GM12878 (cell line): ENCODE measurements around the gene UNK. TPM values are rescaled to one million over a fixed set of nuclear protein-coding genes. Genes with fewer than 3 reads are reported as not detected.

Experiments
- ATAC-seq: fragments of 200-7000 bp; cut with Tn5 transposase; 3 replicates; pipeline ENCODE4 v1.9.1; 2020; ENCODE audit warnings: mild to moderate bottlenecking, moderate library complexity
- BruUV-seq: library from RNA; stranded (reverse); fragments of 400-500 nt; replicated peaks from 2 replicates; lab custom pipeline; 2021; lab: Mats Ljungman, UMichigan
- CTCF ChIA-PET: fragments of 300-600 bp; sonication (Branson Sonifier 250); formaldehyde crosslinking; extraction: SDS; loops from one replicate; lab custom pipeline; 2021; ENCODE audit warnings: inconsistent platforms; lab: Yijun Ruan, JAX
- POLR2A ChIA-PET: fragments of 350-600 bp; formaldehyde crosslinking; extraction: SDS; loops from one replicate; lab custom pipeline; 2021; ENCODE audit warnings: inconsistent platforms; lab: Charles Lee
- RAD21 ChIA-PET: fragments of 300-600 bp; sonication (Branson Sonifier 250); formaldehyde crosslinking; loops from one replicate; lab custom pipeline; 2023; ENCODE audit warnings: antibody characterized with exemption; ENCODE audit not compliant: unreplicated experiment; lab: Charles Lee
- SMC1A ChIA-PET: fragments of 300-600 bp; sonication (Branson Sonifier 250); formaldehyde crosslinking; loops from one replicate; lab custom pipeline; 2023; ENCODE audit not compliant: unreplicated experiment, uncharacterized antibody; lab: Charles Lee
- DNase-seq: peaks from one replicate; pipeline ENCODE4 v3.0.0-alpha.2; 2011; ENCODE audit warnings: low read depth, low spot score
- FAIRE-seq: peaks from 3 replicates; lab custom pipeline; 2011; peaks lifted over from hg19 to GRCh38; lab: Jason Lieb, UNC
- H2AFZ ChIP-seq: 2 replicates; pipeline ENCODE4 v1.6.0; 2011; ENCODE audit warnings: low read depth, low read length, control low read depth; ENCODE audit not compliant: control insufficient read depth
- H3K27ac ChIP-seq: 2 replicates; pipeline ENCODE4 v1.5.1; 2011; ENCODE audit warnings: control low read depth; ENCODE audit not compliant: control insufficient read depth, insufficient read depth
- H3K27me3 ChIP-seq, 2 experiments: replicated peaks in 1 of 2; 2 replicates each; pipeline versions ENCODE4 v1.6.0 to v1.6.1; 2011; ENCODE audit warnings: low read length in 1 of 2; ENCODE audit not compliant: control insufficient read depth in 2 of 2, insufficient read depth in 2 of 2
- H3K36me3 ChIP-seq, 2 experiments: 2 replicates each; pipeline ENCODE4 v1.5.1; 2011; ENCODE audit warnings: low read length in 1 of 2; ENCODE audit not compliant: control insufficient read depth in 2 of 2, insufficient read depth in 2 of 2
- H3K4me1 ChIP-seq: 2 replicates; pipeline ENCODE4 v1.6.1; 2011; ENCODE audit warnings: mild to moderate bottlenecking, low read length, moderate library complexity, mixed read lengths; ENCODE audit not compliant: control insufficient read depth, insufficient read depth
- H3K4me2 ChIP-seq: 2 replicates; pipeline ENCODE4 v1.6.0; 2011; ENCODE audit warnings: control low read depth; ENCODE audit not compliant: control insufficient read depth, insufficient read depth
- H3K4me3 ChIP-seq: fragments of 200-600 bp; sonication (generic); 2 replicates; pipeline ENCODE4 v1.5.1; 2016
- H3K79me2 ChIP-seq: 2 replicates; pipeline ENCODE4 v1.6.0; 2011; ENCODE audit warnings: low read length; ENCODE audit not compliant: control insufficient read depth, insufficient read depth
- H3K9ac ChIP-seq: 2 replicates; pipeline ENCODE4 v1.8.0; 2011; ENCODE audit warnings: low read length, control low read depth, mixed read lengths; ENCODE audit not compliant: control insufficient read depth, insufficient read depth
- H3K9me3 ChIP-seq: replicated peaks from 3 replicates; pipeline ENCODE4 v1.5.1; 2011; ENCODE audit warnings: mild to moderate bottlenecking, low read length; ENCODE audit not compliant: control insufficient read depth, insufficient read depth
- H4K20me1 ChIP-seq: 2 replicates; pipeline ENCODE4 v1.6.0; 2011; ENCODE audit not compliant: control insufficient read depth, insufficient read depth
- BCL11A ChIP-seq: IDR thresholded peaks from 2 replicates; pipeline ENCODE4 v1.6.1; 2011; ENCODE audit warnings: low read depth, low read length
- EP300 ChIP-seq, 2 experiments: fragments of 150-350 bp in 1 of 2; IDR thresholded peaks; 2 replicates each; pipeline ENCODE4 v1.6.1; 2011 to 2012; ENCODE audit warnings: low read depth in 2 of 2, low read length in 2 of 2, borderline replicate concordance in 1 of 2, improper control_type of control experiment in 1 of 2, inconsistent platforms in 1 of 2; ENCODE audit not compliant: control insufficient read depth in 1 of 2
- POLR2AphosphoS2 ChIP-seq: IDR thresholded peaks from 2 replicates; pipeline ENCODE4 v1.6.1; 2011; ENCODE audit warnings: low read depth, mild to moderate bottlenecking, low read length, improper control_type of control experiment, moderate library complexity
- RFX5 ChIP-seq: IDR thresholded peaks from 2 replicates; pipeline ENCODE4 v1.6.1; 2011; ENCODE audit warnings: low read depth, low read length, improper control_type of control experiment
- STAT3 ChIP-seq: IDR thresholded peaks from 2 replicates; pipeline ENCODE4 v1.6.1; 2011; ENCODE audit warnings: low read depth, low read length, improper control_type of control experiment
- TCF3 ChIP-seq: IDR thresholded peaks from 2 replicates; pipeline ENCODE4 v1.6.1; 2012; ENCODE audit warnings: low read depth, mild to moderate bottlenecking, low read length, borderline replicate concordance; ENCODE audit not compliant: insufficient read depth
- WGBS: methylation state at CpG from one replicate; pipeline ENCODE4 v1.1.6; 2016; ENCODE audit warnings: low lambda C conversion rate; ENCODE audit not compliant: insufficient replicate concordance, insufficient coverage; ENCODE audit errors: missing lambda C conversion rate; 5-methylcytosine and 5-hydroxymethylcytosine counted together
- in situ Hi-C: fragments of 300-500 bp; cut with MboI; formaldehyde crosslinking; loops from 9 replicates; pipeline ENCODE4 v1.14.3; 2018; ENCODE audit warnings: mixed read lengths
- intact Hi-C: fragments of 100-400 bp; cut with micrococcal nuclease; formaldehyde crosslinking; loops from one replicate; pipeline ENCODE4 v1.14.2; 2022; ENCODE audit not compliant: unreplicated experiment
- polyA plus RNA-seq, 11 experiments: library from polyadenylated mRNA; depleted of rRNA in 4 of 11; unstranded in 6 of 11; stranded (reverse) in 5 of 11; fragments of >200 nt; fragmentation: Nextera tagmentation in 4 of 11; fragmentation: Illumina TruSeq in 1 of 11; extraction: Ambion mirVana in 4 of 11; extraction: Trizol in 1 of 11; gene quantifications; 1 replicate in 1 of 11; 2 replicates in 10 of 11; pipeline versions ENCODE4 v1.2.1 to v1.2.3, GENCODE V29; 2011 to 2016; ENCODE audit warnings: inconsistent platforms in 2 of 11, missing spikeins in 2 of 11, low read depth in 1 of 11
- total RNA-seq, 4 experiments: library from RNA; depleted of rRNA in 3 of 4; stranded (reverse); fragments of >200 nt in 3 of 4; fragmentation: Illumina TruSeq in 1 of 4; extraction: Trizol in 1 of 4; gene quantifications; 2 replicates each; pipeline versions ENCODE4 v1.2.1 to v1.2.3, GENCODE V29; 2013 to 2021

The UNK gene
- total and polyA plus RNA-seq, 10 of the 15 experiments (the other 5 are each of a cell fraction or from before 2014, with no cell fraction given) = 8.9 to 34.5 (median 27.3) TPM

DNA sequence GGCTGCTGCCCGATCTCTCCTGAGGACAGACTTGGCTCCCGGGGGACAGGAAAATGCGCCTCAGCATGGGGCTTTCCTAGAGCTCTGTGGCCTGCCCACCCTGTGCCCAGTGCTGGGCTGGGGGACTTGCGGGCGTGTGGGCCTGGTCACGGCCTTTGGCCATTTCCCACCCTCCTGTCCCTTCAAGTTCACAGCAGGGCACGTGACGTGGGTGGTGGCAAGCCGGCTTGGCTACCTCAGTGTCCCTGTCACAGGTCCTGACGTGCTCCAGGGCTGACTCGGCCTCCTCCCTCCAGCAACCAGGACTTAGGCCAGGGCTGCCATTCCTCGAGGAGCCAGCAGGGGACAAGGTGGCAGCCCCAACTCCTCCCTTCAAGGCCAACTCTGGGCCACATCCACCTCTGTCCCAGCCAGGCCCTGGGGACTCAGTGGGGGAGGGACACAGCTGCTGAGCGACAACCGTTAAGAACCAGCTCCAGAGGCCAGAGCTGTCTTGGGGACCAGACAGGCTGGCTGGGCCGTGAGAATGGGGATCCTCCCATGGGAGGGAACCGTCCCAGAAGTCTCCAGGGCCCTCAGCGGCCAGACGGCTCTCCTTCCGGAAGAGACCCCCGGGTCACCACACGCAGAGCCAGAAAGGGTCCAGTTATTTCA, 60.6 kb downstream of the UNK start (continued):
- TF ChIP-seq BCL11A (no peak), RFX5 (no peak), TCF3 (no peak), EP300 (IDR thresholded peaks at IDR 0.05; ENCODE audit: borderline replicate concordance in 1 of 2, control insufficient read depth in 1 of 2, low read depth in 2 of 2, low read length in 2 of 2) (0 out of 4 replicates have a peak, but pooled peaks of 1 of the 2 experiments have one; percentile 20)

- ChIA-PET SMC1A (interaction anchor here (0.9 to 3.2 kb wide), 8 partner anchors 9 to 84 kb away, joined by 3 to 18 read pairs (median 5); partner anchors contain the start of genes TRIM65 and WBP2), RAD21 (interaction anchor here (1.1 to 3.6 kb wide), 12 partner anchors 9 to 82 kb away, joined by 3 to 21 read pairs (median 8); partner anchors contain the start of genes GALK1, TRIM47, TRIM65 and UNK), CTCF (interaction anchor here (0.6 to 8.7 kb wide), 17 partner anchors 9 to 93 kb away, joined by 3 to 117 read pairs (median 5); partner anchors contain the start of genes GALK1, TRIM47, TRIM65 and WBP2), POLR2A (interaction anchor here (0.6 to 4.5 kb wide), 16 partner anchors 9 to 507 kb away, joined by 3 to 42 read pairs (median 4); partner anchors contain the start of genes RECQL5, TRIM65, UNK and WBP2)
- 0 out of 2 replicates have a peak overlapping the region, but pooled peaks have one; percentile 1 for H3K4me2 ChIP-seq
- intact Hi-C loops (no loop called here), in situ Hi-C loops (no loop called here)
- H3K79me2 ChIP-seq = peaks cover 18% of the 10 kb centered on the region
- DNase-seq = no peak
- BruUV-seq = TSS peak; percentile 41
- H3K9ac ChIP-seq = 0 out of 2 replicates have a peak overlapping the region, but pooled peaks have one; percentile 98
- H2AFZ ChIP-seq = no peak overlapping the region
- H3K4me1 ChIP-seq = peaks cover 14% of the 10 kb centered on the region
- peaks cover 0 to 7% of the 10 kb centered on the region in 2 experiments; a peak in 3 of 4 replicates for H3K36me3 ChIP-seq
- H3K9me3 ChIP-seq = no peaks in the 10 kb centered on the region
- peak overlapping the region; percentile 93; the same call in 1 of the 2 replicates for H3K27ac ChIP-seq
- no peaks in the 10 kb centered on the region for H4K20me1 ChIP-seq
- FAIRE-seq = no peak
- TF ChIP-seq POLR2AphosphoS2 (0 out of 2 replicates have a peak, but pooled peaks have one; percentile 17), STAT3 (no peak)
- WGBS = 85% methylated on average over 22 of the region's 22 CpGs
- H3K4me3 ChIP-seq = no peak overlapping the region
- ATAC-seq = no peak
- H3K27me3 ChIP-seq = no peaks in the 10 kb centered on the region
These were observed 61.5 kb downstream of the UNK start for GRCh38 chr17:75845933-75846691.
